WTC11 (cell line): ENCODE results near the gene SORT1.

Source experiments
- ATF1 ChIP-seq: sonication (generic); formaldehyde crosslinking; IDR thresholded peaks from 2 replicates; pipeline ENCODE4 v1.8.1; 2023; ENCODE audit warnings: mild to moderate bottlenecking, moderate library complexity, missing genetic modification reagents
- CTCF ChIP-seq: fragments of 200-600 bp; IDR thresholded peaks from 2 replicates; pipeline ENCODE4 v1.8.0; 2022; ENCODE audit warnings: antibody characterized with exemption
- JUN ChIP-seq: sonication (generic); formaldehyde crosslinking; IDR thresholded peaks from 2 replicates; pipeline ENCODE4 v1.8.0; 2023; ENCODE audit warnings: mild to moderate bottlenecking, missing genetic modification reagents

- no peak for TF ChIP-seq JUN (CRISPR knock-in tag)
- TF ChIP-seq CTCF, result no peak
- no peak for TF ChIP-seq ATF1
Measured at GRCh38 chr1:109312246-109312645, 85.5 kb downstream of the SORT1 start.
